H1 (cell line): ENCODE results near the gene SEC16A. TPM values are rescaled to one million over a fixed set of nuclear protein-coding genes. Genes with fewer than 3 reads are reported as not detected.

Experiments
- CTCF ChIA-PET: fragments of 300-600 bp; sonication (Branson Sonifier 250); formaldehyde crosslinking; loops from one replicate; lab custom pipeline; 2021; ENCODE audit not compliant: partially characterized antibody; lab: Charles Lee
- POLR2A ChIA-PET: fragments of 300-600 bp; sonication (Branson Sonifier 250); formaldehyde crosslinking; loops from one replicate; lab custom pipeline; 2021; ENCODE audit warnings: inconsistent platforms; ENCODE audit not compliant: partially characterized antibody; lab: Charles Lee
- DNase-seq, 2 experiments: peaks; one replicate each; pipeline versions ENCODE4 v3.0.0 to v3.0.0-alpha.2; 2010 to 2022; ENCODE audit warnings: low spot score in 2 of 2, low read depth in 1 of 2, mixed read lengths in 1 of 2
- FAIRE-seq: peaks from 2 replicates; lab custom pipeline; 2011; peaks lifted over from hg19 to GRCh38; lab: Jason Lieb, UNC
- H2AFZ ChIP-seq: 2 replicates; pipeline ENCODE4 v1.8.1; 2012; ENCODE audit warnings: low read length, inconsistent platforms
- H2AK5ac ChIP-seq: 2 replicates; pipeline ENCODE4 v1.6.1; 2013; ENCODE audit warnings: low read depth, low read length
- H2BK120ac ChIP-seq: replicated peaks from 2 replicates; pipeline ENCODE3; 2013; ENCODE audit warnings: low read depth, low read length, inconsistent platforms
- H2BK12ac ChIP-seq: 2 replicates; pipeline ENCODE4 v1.6.1; 2013; ENCODE audit warnings: low read depth, low read length
- H2BK15ac ChIP-seq: 2 replicates; pipeline ENCODE4 v1.6.1; 2013; ENCODE audit warnings: low read length
- H2BK20ac ChIP-seq: 2 replicates; pipeline ENCODE4 v1.6.1; 2013; ENCODE audit warnings: low read length
- H2BK5ac ChIP-seq: 2 replicates; pipeline ENCODE4 v1.6.1; 2013; ENCODE audit warnings: low read depth, low read length
- H3K14ac ChIP-seq: 2 replicates; pipeline ENCODE4 v1.6.1; 2013; ENCODE audit warnings: inconsistent platforms; ENCODE audit not compliant: insufficient read length
- H3K18ac ChIP-seq: 2 replicates; pipeline ENCODE4 v1.6.1; 2013; ENCODE audit warnings: low read length; ENCODE audit errors: extremely low read depth
- H3K23ac ChIP-seq: 2 replicates; pipeline ENCODE4 v1.6.1; 2013; ENCODE audit warnings: inconsistent platforms; ENCODE audit not compliant: insufficient read length
- H3K23me2 ChIP-seq: 2 replicates; pipeline ENCODE4 v1.6.1; 2013; ENCODE audit warnings: low read depth, low read length
- H3K27ac ChIP-seq: 2 replicates; pipeline ENCODE4 v1.6.1; 2011; ENCODE audit warnings: low read depth, low read length, inconsistent platforms
- H3K27me3 ChIP-seq, 4 experiments: replicated peaks in 1 of 4; 1 replicate in 1 of 4; 2 replicates in 3 of 4; pipeline versions ENCODE4 v1.6.1 to v1.8.1; 2011 to 2013; ENCODE audit warnings: low read length in 3 of 4, mild to moderate bottlenecking in 3 of 4, inconsistent platforms in 2 of 4, mixed read lengths in 2 of 4, moderate library complexity in 1 of 4; ENCODE audit not compliant: control insufficient read depth in 3 of 4, insufficient read depth in 3 of 4; ENCODE audit errors: extremely low read depth in 1 of 4
- H3K36me3 ChIP-seq, 4 experiments: 2 replicates each; pipeline versions ENCODE4 v1.6.1 to v1.8.1; 2011 to 2013; ENCODE audit warnings: mild to moderate bottlenecking in 4 of 4, low read length in 3 of 4, moderate library complexity in 2 of 4, control low read depth in 1 of 4, inconsistent platforms in 1 of 4; ENCODE audit not compliant: insufficient read depth in 4 of 4, control insufficient read depth in 2 of 4
- H3K4ac ChIP-seq: replicated peaks from 2 replicates; pipeline ENCODE3; 2013; ENCODE audit warnings: low read length, low read depth, mixed read lengths, inconsistent platforms; ENCODE audit not compliant: insufficient read length
- H3K4me1 ChIP-seq, 4 experiments: replicated peaks in 1 of 4; 1 replicate in 1 of 4; 2 replicates in 3 of 4; pipeline versions ENCODE4 v1.6.1 to v1.8.1; 2011 to 2013; ENCODE audit warnings: low read length in 3 of 4, inconsistent platforms in 2 of 4, mixed read lengths in 1 of 4; ENCODE audit not compliant: insufficient read depth in 4 of 4, control insufficient read depth in 3 of 4
- H3K4me2 ChIP-seq, 2 experiments: 2 replicates each; pipeline versions ENCODE4 v1.6.1 to v1.8.1; 2011 to 2013; ENCODE audit warnings: low read depth in 2 of 2, low read length in 2 of 2, control low read depth in 1 of 2, inconsistent platforms in 1 of 2, mild to moderate bottlenecking in 1 of 2; ENCODE audit not compliant: insufficient read depth in 1 of 2
- H3K4me3 ChIP-seq, 4 experiments: fragments of 200-600, 300-600 bp in 1 of 4; sonication (generic), shearing (Covaris generic), sonication (Bioruptor Twin) in 1 of 4; 2 replicates each; pipeline versions ENCODE4 v1.5.1 to v1.8.1; 2011 to 2016; ENCODE audit warnings: low read length in 4 of 4, low read depth in 3 of 4, control low read depth in 2 of 4, inconsistent platforms in 2 of 4, mild to moderate bottlenecking in 2 of 4, mixed read lengths in 1 of 4, moderate library complexity in 1 of 4; ENCODE audit not compliant: insufficient read depth in 2 of 4; ENCODE audit errors: extremely low read depth in 1 of 4
- H3K56ac ChIP-seq: replicated peaks from 2 replicates; pipeline ENCODE3; 2013; ENCODE audit warnings: low read depth, mild to moderate bottlenecking, mixed read lengths, low read length, inconsistent platforms; ENCODE audit not compliant: insufficient read length
- H3K79me1 ChIP-seq: 2 replicates; pipeline ENCODE4 v1.6.1; 2013; ENCODE audit warnings: low read depth, low read length, control low read depth
- H3K79me2 ChIP-seq, 2 experiments: 2 replicates each; pipeline versions ENCODE4 v1.6.1 to v1.8.1; 2012 to 2013; ENCODE audit warnings: low read length in 2 of 2, mild to moderate bottlenecking in 2 of 2, inconsistent platforms in 1 of 2; ENCODE audit not compliant: insufficient read depth in 2 of 2, control insufficient read depth in 1 of 2
- H3K9ac ChIP-seq, 4 experiments: replicated peaks in 1 of 4; 1 replicate in 1 of 4; 2 replicates in 3 of 4; pipeline versions ENCODE4 v1.6.1 to v1.8.1; 2011 to 2013; ENCODE audit warnings: low read depth in 3 of 4, low read length in 3 of 4, control low read depth in 2 of 4, mild to moderate bottlenecking in 2 of 4, moderate library complexity in 2 of 4, inconsistent platforms in 1 of 4; ENCODE audit errors: extremely low read depth in 1 of 4
- H3K9me3 ChIP-seq, 2 experiments: 2 replicates each; pipeline versions ENCODE4 v1.6.1 to v1.8.1; 2012 to 2013; ENCODE audit warnings: mild to moderate bottlenecking in 2 of 2, moderate library complexity in 2 of 2, control low read depth in 1 of 2, inconsistent platforms in 1 of 2, low read depth in 1 of 2, low read length in 1 of 2, mixed read lengths in 1 of 2; ENCODE audit not compliant: insufficient read depth in 2 of 2
- H4K20me1 ChIP-seq, 2 experiments: replicated peaks in 1 of 2; 2 replicates each; pipeline versions ENCODE3 to v1.8.1; 2011 to 2013; ENCODE audit warnings: inconsistent platforms in 2 of 2, low read length in 2 of 2, mild to moderate bottlenecking in 1 of 2; ENCODE audit not compliant: insufficient read depth in 2 of 2, control insufficient read depth in 1 of 2
- H4K5ac ChIP-seq: 2 replicates; pipeline ENCODE4 v1.6.1; 2013; ENCODE audit warnings: low read length, low read depth, mixed read lengths, inconsistent platforms; ENCODE audit not compliant: insufficient read length
- H4K8ac ChIP-seq: 2 replicates; pipeline ENCODE4 v1.8.0; 2013; ENCODE audit warnings: mild to moderate bottlenecking, moderate library complexity, low read length, inconsistent platforms; ENCODE audit not compliant: insufficient read depth; ENCODE audit errors: extremely low read depth
- H4K91ac ChIP-seq: replicated peaks from 2 replicates; pipeline ENCODE3; 2013; ENCODE audit warnings: low read length, mixed read lengths, inconsistent platforms; ENCODE audit not compliant: insufficient read length
- ATF2 ChIP-seq: IDR thresholded peaks from 2 replicates; pipeline ENCODE4 v1.6.1; 2012; ENCODE audit warnings: low read length, inconsistent platforms
- BRCA1 ChIP-seq: IDR thresholded peaks from 2 replicates; pipeline ENCODE4 v1.6.1; 2012; ENCODE audit warnings: low read depth, low read length, improper control_type of control experiment
- CTBP2 ChIP-seq: IDR thresholded peaks from 2 replicates; pipeline ENCODE4 v1.7.0; 2011; ENCODE audit warnings: borderline replicate concordance, mild to moderate bottlenecking, moderate library complexity, mixed read lengths, low read length; ENCODE audit not compliant: insufficient read depth, insufficient read length
- EP300 ChIP-seq, 2 experiments: IDR thresholded peaks; 1 replicate in 1 of 2; 2 replicates in 1 of 2; pipeline ENCODE4 v1.6.1; 2011 to 2012; ENCODE audit warnings: low read depth in 2 of 2, low read length in 2 of 2, mild to moderate bottlenecking in 2 of 2, borderline replicate concordance in 1 of 2, inconsistent platforms in 1 of 2, moderate library complexity in 1 of 2
- KDM4A ChIP-seq: IDR thresholded peaks from one replicate; pipeline ENCODE4 v1.7.1; 2012; ENCODE audit warnings: low read depth, mild to moderate bottlenecking, moderate library complexity, low read length, inconsistent platforms; ENCODE audit not compliant: severe bottlenecking
- NANOG ChIP-seq: IDR thresholded peaks from 2 replicates; pipeline ENCODE4 v1.6.1; 2011; ENCODE audit warnings: low read length, low read depth, mild to moderate bottlenecking, inconsistent platforms; ENCODE audit not compliant: insufficient read depth, poor library complexity, severe bottlenecking
- POU5F1 ChIP-seq: IDR thresholded peaks from 2 replicates; pipeline ENCODE4 v1.6.1; 2011; ENCODE audit warnings: low read depth, mild to moderate bottlenecking, low read length, moderate library complexity
- RFX5 ChIP-seq: IDR thresholded peaks from 2 replicates; pipeline ENCODE4 v1.6.1; 2011; ENCODE audit warnings: low read depth, low read length, improper control_type of control experiment, borderline replicate concordance
- RXRA ChIP-seq: IDR thresholded peaks from 2 replicates; pipeline ENCODE4 v1.6.1; 2011; ENCODE audit warnings: low read depth, mild to moderate bottlenecking, low read length, moderate library complexity; ENCODE audit not compliant: insufficient read depth
- SIN3A ChIP-seq, 2 experiments: IDR thresholded peaks in 1 of 2; conservative IDR thresholded peaks in 1 of 2; 2 replicates each; pipeline ENCODE4 v1.6.1; 2011 to 2012; ENCODE audit warnings: low read length in 2 of 2, improper control_type of control experiment in 1 of 2, low read depth in 1 of 2, mild to moderate bottlenecking in 1 of 2
- WGBS, 2 experiments: shearing (Covaris generic) in 1 of 2; methylation state at CpG; one replicate each; pipeline versions ENCODE4 v1.1.6 to v1.1.7; 2013 to 2015; ENCODE audit warnings: low lambda C conversion rate in 2 of 2, mixed read lengths in 2 of 2, inconsistent platforms in 1 of 2, low coverage in 1 of 2, missing lambda C conversion rate in 1 of 2; ENCODE audit not compliant: insufficient replicate concordance in 2 of 2, insufficient coverage in 1 of 2, insufficient read length in 1 of 2; ENCODE audit errors: extremely low coverage in 1 of 2, missing lambda C conversion rate in 1 of 2; 5-methylcytosine and 5-hydroxymethylcytosine counted together
- polyA plus RNA-seq, 7 experiments: library from polyadenylated mRNA; depleted of rRNA in 3 of 7; stranded (reverse) in 5 of 7; unstranded in 2 of 7; fragments of >200 nt in 5 of 7; fragments of 200-250 nt in 2 of 7; gene quantifications; 1 replicate in 5 of 7; 2 replicates in 1 of 7; 4 replicates in 1 of 7; pipeline versions ENCODE4 v1.2.1 to v1.2.3, GENCODE V29; 2011 to 2013; ENCODE audit warnings: missing spikeins in 2 of 7, mixed read lengths in 2 of 7
- total RNA-seq: library from RNA; stranded (reverse); fragmentation: NEBNext Ultra II Directional; extraction: Animal tissue kit (Norgen Biotek cat#: 25700); gene quantifications from 2 replicates; pipeline ENCODE4 v1.2.1, GENCODE V29; 2021

The SEC16A gene
- total and polyA plus RNA-seq, 2 of the 8 experiments (the other 6 are each of a cell fraction or from before 2014, with no cell fraction given): 21.6 to 49.0 TPM

- POLR2A ChIA-PET: interaction anchor here (1.2 to 1.3 kb wide), 3 partner anchors 10 to 46 kb away, joined by 3 to 4 read pairs (median 4); no protein-coding TSS in a partner anchor
- no peak for TF ChIP-seq ATF2
- no peak for TF ChIP-seq BRCA1
- no peak for TF ChIP-seq KDM4A
- no peak for TF ChIP-seq EP300 (IDR thresholded peaks at IDR 0.05; ENCODE audit: borderline replicate concordance in 1 of 2, low read depth in 2 of 2, low read length in 2 of 2)
- no peak for TF ChIP-seq POU5F1
- no peak for TF ChIP-seq SIN3A (conservative IDR thresholded peaks at IDR 0.05 in 1 of 2, IDR thresholded peaks at IDR 0.05 in 1 of 2; ENCODE audit: low read depth in 1 of 2, low read length in 2 of 2)
- no peak for TF ChIP-seq RFX5
- no peak for TF ChIP-seq NANOG
- no peak for TF ChIP-seq RXRA
- TF ChIP-seq CTBP2: no peak
These were observed 38.7 kb upstream of the SEC16A start for GRCh38 chr9:136521537-136521936.

More at GRCh38 chr9:136521537-136521936, 38.7 kb upstream of the SEC16A start:
- peaks cover 12% of the 10 kb centered on the region for H3K79me1 ChIP-seq
- H3K79me2 ChIP-seq: peaks cover 0 to 18% of the 10 kb centered on the region in 2 experiments; a peak in 2 of 4 replicates
- no peaks in the 10 kb centered on the region for H3K23me2 ChIP-seq
- no peak overlapping the region for H3K4ac ChIP-seq
- CTCF ChIA-PET: interaction anchor here (1.0 to 3.1 kb wide), 12 partner anchors 20 to 399 kb away, joined by 3 to 25 read pairs (median 6); no protein-coding TSS in a partner anchor
- no peaks in the 10 kb centered on the region for H3K27me3 ChIP-seq
- no peak overlapping the region for H2BK5ac ChIP-seq
- no peak overlapping the region for H3K4me3 ChIP-seq
- H2BK15ac ChIP-seq: no peak overlapping the region
- H4K8ac ChIP-seq: no peak overlapping the region
- H3K23ac ChIP-seq: no peak overlapping the region
- H3K9ac ChIP-seq: no peak overlapping the region
- FAIRE-seq (no peak), DNase-seq (no peak)
- peaks cover 0 to 30% of the 10 kb centered on the region in 2 experiments for H4K20me1 ChIP-seq
- no peak overlapping the region for H3K27ac ChIP-seq
- H3K14ac ChIP-seq: no peak overlapping the region
- WGBS, 2 experiments: 96% methylated on average over 9 of the region's 10 CpGs; no CpG with 5 or more reads in 1 of the 2 experiments
- no peak overlapping the region for H2BK120ac ChIP-seq
- H3K4me2 ChIP-seq: no peak overlapping the region
- H3K18ac ChIP-seq: no peak overlapping the region
- no peaks in the 10 kb centered on the region for H3K9me3 ChIP-seq
- H2AK5ac ChIP-seq: no peak overlapping the region
- H2BK12ac ChIP-seq: no peak overlapping the region
- H4K5ac ChIP-seq: no peak overlapping the region
- no peak overlapping the region for H4K91ac ChIP-seq
- no peak overlapping the region for H2BK20ac ChIP-seq
- H3K4me1 ChIP-seq: peaks cover 0 to 4% (median 3%) of the 10 kb centered on the region in 4 experiments; a peak in 3 of 7 replicates
- peaks cover 3 to 43% (median 9%) of the 10 kb centered on the region in 4 experiments; a peak in 5 of 8 replicates for H3K36me3 ChIP-seq
- H2AFZ ChIP-seq: no peak overlapping the region
- no peak overlapping the region for H3K56ac ChIP-seq
